IPS-NIHi11 (cell line): ENCODE measurements around the gene EEF1A2.
A peak's percentile ranks its signal among the peaks of the same experiment; 100 is the strongest.

Source experiments
- DNase-seq: peaks from one replicate; pipeline ENCODE4 v3.0.0; 2012; ENCODE audit warnings: mixed read lengths, low spot score

The EEF1A2 gene

DNA sequence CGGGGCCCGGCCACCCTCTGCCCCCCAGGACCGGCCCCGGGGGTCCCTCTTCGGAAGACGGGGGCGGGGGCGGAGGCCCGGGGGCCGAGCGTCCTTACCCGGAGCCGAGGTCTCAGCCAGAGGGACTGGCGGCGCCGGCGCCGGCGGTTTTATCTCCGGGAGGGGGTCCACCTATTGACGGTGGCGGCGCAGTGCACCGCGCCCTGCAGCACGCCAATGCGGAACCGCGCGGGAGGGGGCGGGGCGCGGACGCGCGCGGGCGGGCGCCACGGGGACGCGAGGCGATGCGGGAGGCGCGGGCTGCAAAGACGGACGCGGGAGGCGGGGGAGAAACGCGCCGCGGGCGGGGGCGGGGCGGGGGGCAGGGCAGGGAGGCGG, at the start of gene EEF1A2:
Gene EEF1A2 (minus strand): TSS at position 124 of the 378 bp plus-strand sequence. CDS start 1,320 bp downstream, outside the sequence.
- DNase-seq = peak; percentile 64

DNA sequence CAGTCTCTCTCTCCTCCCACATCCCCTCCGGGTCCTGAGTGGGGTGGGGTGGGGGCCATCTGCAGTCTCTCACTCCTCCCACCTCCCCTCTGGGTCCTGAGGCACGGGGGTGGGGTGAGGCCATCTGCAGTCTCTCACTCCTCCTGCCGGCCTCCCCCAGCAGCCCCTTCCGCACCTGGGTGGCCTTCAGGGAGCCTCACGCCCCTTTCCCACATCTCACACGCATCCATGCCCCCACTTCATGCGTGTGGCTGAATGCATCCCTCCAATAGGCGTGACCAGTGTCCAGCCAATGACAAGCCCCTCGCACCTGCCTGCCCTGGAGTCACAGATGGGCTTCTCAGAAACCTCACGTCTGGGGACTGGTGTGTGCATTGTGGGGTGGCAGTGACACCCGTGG, 49.7 kb upstream of the EEF1A2 start:
- DNase-seq = no peak

DNA sequence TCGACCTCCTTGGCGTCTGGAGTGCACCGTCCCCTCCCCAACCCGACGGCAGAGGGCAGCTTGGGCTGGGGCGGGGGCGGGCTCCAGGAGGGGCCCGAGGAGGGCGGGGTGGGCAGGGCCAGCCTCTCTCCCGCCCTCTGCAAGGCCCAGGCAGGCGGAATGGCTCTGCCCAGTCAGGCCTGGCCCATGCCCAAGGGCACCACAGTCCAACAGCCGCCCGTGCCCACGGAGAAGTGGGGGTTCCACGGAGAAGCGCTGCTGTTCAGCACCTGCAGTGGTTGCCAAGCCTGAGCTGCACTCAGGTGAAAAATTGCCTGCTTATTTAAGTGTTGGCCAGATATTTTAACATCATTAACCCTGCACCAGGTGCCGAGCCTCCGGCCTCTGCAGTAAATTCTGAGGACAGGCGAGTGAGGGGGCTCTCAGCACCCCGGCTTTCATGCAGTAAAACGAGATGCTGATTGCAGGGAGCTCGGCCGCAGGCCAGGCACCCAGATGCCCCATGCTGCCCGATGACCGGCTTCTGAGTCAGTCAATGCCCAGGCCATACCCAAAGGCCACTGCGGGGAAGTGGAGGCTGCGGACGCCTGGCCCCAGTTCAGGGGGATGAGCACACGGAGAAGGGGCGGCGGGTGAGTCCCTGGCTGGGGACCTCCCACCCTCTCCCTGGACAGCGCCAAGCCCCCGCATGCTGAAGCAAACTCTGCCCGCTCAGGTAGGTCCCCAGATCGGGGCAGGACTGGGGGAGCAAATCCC, 49.0 kb upstream of the EEF1A2 start, which contains the start of gene SRMS:
Gene SRMS (minus strand): TSS at position 25 of the 756 bp plus-strand sequence. CDS start 286 bp downstream, outside the sequence.
- DNase-seq = peak; percentile 87

DNA sequence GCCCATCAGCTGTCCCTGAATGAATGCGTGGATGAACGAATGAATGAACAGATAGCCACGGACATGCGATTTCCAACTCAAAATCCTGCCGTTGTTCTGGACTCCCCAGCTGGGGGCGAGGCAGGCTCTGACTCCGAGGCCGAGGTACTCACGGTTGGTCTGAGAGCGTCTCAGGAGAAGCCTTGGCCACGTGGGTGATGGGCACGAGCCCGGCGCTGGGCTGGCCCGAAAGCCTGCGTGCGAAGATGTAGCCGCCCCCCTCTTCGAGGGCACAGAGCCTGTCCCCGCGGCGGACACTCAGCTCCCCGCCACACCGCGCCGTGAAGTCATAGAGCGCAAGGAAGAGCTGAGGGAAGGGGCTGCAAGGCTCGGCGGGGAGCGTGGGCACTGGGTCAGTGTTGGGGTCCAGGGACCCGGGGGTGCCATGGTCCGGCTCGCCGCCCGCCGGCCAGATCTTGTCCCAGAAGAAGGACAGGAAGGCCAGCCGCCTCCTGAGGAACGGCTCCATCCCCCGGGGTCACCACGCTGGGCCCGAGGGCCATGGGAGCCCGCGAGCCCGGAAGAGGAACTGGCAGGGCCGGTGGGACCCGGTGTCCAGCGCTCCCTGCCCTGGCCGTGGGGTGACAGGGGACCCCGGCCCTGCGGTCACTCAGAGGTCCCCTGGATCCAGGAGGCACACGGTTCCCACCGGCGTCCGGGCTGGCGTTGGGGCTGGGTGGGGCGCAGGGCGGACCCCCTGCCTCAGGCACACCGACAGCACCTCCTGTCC, 48.3 kb upstream of the EEF1A2 start:
- peak; percentile 58 for DNase-seq

DNA sequence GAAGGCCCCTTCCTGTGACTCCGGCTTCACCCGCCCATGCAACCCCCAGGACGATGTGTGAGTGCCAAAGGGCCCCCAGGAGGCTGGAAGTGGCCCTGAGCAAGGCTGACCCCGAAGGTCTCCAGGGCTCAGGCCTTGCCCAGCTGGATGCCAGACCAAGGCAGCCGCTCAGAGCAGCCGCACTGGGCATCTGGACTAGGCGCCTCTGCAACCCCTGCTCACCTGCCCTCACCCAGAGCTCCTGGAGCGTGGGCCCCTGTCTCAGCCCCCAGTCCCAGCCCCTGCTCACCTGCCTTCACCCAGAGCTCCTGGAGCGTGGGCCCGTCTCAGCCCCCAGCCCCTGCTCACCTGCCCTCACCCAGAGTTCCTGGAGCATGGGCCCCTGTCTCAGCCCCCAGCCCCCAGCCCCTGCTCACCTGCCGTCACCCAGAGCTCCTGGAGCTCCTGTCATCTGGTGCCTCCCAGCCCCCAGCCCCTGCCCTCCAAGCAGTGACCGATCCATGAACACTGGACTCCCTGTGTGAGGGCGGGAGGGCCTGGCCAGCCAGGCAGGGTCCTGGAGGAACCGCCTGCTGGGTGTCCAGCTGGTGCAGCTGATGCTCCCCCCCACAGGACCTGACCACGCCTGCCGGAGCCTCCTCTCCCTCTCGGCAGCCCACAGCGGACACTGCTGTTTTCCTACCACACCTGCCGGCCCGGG, 47.5 kb upstream of the EEF1A2 start:
- no peak for DNase-seq

DNA sequence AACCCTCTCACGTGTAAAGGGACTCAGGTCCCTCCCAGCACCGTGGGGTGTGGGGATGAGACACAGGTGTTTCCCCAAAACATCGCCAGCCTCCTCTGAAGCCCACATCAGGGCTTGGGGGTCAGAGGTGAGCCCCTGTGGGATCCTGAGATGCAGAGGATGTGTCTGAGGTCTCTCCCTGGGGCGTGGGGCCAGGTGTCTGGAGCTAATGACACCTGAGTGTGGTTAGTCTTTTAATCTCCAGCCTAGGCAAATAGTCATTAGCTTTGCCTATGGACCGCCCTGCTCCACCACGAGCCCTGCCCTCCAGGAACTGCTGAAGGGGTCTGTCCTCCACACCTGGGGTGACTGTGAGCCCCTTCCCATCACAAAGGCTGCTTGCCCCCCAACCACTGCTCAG, 46.9 kb upstream of the EEF1A2 start:
- no peak for DNase-seq

DNA sequence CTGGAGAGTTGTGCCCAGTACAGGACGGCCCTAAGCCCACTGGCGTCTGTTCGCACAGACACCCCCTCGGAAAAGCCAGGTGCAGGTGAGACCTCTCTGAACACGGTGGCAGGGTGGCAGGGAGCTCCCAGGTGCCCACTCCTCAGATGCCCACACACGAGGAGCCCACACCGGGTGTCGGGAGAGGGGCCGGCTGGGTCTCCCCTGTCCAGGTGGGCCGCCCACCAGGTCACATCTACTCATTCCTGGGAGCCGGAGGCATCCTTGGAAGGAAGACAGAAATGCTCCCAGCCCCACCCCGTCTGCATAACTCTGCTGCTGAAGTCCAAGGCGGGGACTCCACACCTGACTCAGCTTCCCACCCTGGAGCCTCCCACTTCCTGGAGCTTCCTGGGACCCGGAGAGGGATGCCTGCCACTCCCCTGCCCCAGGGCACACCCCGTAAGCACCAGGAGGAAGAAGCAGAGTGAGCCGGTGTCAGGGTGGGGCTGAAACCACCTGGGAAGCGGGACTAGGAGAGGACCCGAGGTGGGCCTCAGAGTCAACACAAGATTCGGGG, 46.2 kb upstream of the EEF1A2 start:
- DNase-seq = no peak

DNA sequence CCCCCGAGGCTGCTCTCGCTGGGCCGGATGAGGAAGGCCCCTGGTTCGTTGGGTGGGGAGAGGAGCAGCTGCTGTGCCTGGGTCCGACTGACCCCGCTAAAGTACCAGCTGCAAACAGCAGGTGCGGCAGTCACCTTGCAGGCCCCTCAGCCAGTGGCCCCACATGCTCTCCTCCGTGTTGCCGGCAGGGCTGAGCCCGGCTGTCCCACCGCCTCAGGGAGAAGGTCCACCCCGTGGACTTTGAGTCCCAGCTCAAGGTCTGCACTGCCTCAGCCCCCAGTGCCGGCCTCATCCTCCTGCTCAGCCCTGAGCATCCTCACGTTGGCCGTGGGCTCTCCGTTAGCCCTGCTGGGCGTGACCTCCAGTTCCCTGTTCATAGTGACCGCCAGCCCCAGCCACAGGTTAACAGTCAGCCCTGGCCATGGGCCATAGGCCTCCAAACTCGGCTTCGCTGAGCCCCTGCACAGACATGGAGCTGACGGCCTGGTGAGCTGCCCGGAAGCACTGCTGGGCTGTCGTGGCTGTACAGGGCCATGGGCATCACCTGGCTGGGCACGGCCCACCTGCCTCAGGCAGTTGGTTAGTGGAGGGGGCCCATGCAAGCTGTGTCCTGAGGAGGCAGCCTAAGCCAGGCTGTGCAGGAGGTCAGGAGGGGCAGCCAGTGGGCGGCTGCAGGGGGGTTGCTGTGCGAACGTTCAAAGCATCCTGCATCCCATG, 45.5 kb upstream of the EEF1A2 start:
- DNase-seq = no peak

DNA sequence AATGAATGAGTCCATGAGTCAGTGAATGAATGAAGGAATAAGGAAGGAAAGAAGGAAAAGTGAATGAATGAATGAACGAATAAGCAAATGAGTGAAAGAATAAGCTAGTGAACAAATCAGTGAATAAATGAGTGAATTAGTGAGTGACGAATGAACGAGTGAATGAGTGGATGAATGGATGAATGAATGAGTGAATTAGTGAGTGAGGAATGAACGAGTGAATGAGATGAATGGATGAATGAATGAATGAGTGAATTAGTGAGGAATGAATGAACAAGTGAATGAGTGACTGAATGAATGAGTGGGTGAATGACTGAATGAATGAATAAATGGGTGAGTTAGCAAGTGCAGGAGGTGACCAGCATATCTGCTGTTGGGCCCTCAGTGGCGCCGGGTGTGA, 44.9 kb upstream of the EEF1A2 start:
- no peak for DNase-seq

DNA sequence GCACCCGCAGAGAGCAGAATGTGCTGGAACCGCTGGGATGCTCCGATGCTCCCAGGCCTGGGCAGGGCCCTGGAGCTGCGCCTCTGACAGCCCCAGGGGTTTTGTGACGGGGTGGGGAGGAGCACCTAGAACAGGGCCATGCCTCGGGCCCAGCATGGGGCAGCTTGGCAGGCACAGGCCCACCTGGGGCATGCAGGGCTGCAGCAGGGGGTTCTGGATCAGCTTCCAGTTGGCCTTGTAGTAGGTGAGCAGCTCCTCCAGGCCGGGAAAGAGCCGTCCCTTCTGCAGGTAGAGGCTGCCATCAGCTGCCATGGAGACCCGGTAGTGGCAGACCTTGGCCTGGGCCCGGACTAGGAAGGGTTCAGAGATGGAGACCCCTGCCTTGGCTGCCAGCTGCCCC, 44.2 kb upstream of the EEF1A2 start:
- no peak for DNase-seq

DNA sequence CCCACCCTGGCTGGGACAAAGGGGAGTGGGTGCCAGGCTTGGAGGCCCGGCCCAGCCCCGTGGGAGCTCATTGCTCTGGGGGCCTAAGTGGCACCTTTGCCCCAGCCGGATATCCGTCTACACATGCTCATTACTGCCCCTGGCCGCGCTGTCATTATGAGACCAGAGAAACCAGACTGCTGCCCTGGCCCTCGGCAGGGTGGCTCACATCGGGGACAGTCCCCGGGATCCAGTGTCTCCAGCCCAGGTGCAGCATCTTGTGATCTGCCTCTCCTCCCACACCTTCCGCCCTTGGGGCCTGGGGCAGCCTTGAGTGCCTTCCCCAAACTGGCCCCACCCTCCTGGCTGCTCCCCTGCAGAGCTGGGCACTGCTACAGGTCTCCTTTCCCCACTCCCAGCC, 43.8 kb upstream of the EEF1A2 start:
- no peak for DNase-seq

DNA sequence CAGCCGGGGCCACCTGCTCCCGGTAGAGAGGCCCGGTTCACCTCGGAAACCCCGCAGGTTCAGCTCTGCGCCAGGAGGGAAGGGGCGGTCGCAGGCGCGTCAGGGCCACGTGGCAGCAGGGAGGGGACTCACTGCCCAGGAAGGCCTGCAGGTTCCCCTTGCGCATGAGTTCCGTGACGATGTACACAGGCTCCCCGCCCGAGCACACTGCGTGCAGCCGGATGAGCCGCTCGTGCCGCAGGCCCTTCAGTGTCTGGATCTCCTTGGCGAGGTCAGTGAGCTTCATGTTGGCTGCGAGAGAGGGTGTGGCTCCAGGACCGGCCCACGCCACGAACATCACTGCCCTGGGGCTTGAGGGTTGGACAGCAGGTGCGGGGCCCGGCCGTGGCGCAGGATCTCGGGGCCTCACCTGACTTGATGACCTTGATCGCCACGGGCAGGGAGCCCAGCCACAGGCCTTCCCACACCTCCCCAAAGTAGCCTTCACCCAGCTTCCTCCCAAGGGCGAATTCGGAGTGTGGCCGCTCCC, 43.2 kb upstream of the EEF1A2 start:
- no peak for DNase-seq

DNA sequence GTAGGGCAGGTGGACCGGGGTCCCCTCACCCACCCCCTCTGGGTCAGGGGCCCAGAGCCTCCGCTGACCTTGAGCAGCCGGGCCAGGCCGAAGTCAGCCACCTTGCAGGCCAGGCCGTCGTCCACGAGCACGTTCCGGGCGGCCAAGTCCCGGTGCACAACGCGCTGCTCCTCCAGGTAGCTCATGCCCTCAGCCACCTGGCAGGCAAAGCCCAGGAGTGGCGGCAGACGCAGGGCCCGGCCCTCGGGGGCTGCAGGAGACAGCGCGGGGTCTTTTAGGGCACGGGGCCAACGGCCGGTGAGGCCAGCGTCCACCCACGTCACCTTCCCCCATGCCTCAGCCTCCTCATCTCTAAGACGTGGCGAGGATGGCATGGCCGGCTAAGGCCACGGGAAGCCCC, 42.5 kb upstream of the EEF1A2 start:
- DNase-seq = no peak

DNA sequence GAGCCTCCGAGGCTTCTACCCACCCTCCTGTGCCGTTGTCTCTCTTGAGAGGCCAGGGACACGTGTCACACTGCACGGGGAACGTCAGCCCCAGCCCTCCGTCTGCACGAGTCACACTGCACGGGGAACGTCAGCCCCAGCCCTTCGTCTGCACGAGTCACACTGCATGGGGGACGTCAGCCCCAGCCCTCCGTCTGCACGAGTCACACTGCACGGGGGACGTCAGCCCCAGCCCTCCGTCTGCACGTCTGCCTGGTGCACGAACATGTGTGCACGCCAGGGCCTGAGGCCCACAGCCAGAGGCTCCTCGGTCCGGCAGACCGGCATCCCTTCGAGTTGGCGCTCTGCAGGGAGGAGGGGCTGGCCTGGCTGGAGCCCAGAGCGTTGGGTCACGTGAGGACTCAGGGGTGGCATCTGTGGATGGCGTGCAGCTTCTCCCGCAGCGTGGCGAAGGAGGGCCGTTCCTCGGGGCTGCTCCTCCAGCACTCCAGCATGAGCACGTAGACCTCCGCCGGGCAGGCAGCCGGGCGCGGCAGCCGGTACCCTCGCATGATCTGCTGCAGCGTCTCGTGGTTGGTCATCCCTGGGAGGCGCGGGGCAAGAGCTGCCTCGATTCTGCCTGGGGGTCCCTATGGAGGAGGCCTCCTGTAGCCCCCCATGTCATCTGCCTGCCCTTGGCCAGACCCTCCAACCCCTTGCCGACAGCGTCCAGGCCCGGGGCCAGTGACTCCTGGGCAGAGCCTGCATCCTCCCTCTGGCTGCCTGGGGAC, 41.7 kb upstream of the EEF1A2 start:
- no peak for DNase-seq

DNA sequence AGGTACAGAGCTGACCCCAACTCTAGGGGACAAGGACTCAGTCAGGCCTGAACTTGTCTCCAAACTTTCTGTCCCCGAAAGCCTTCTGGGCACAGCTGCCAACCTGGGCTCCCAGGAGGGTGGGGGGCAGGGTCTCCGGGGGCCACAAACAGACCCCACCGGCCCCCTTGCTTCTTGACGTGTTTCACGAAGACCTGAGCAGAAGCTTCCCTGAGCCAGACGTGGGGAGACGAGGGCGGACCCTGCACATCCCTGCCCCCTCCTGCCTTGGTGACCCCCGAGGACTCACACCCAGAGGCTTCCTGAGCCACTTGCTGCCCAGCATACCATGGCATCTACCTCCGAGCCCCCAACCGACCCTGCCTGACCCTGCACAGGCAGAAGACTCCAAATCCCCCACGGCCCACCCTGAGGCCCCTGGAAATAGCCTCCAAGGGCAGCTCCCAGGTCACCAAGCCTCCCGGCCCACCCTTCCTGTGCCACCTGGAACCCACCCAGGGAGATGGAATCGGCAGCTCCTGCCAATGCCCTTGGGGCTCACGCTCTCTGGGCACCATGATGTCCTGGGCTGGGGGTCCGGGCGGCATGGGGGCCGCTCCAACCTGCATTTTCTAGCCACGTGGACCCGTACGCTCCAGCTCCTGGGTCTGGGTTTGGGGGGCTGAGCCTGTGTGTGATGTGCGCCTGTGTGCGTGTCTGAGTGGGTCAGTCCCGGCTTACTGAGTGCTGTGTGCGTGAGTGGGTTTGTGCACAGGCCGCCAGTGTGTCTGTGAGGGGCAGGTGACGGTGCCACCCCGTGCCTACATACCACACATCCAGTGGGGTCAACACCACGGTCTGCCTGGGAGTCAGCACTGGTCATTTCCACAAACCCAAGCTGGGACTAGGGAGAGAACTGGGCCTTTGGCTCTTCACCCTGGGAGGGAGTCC, 40.8 kb upstream of the EEF1A2 start:
- DNase-seq = no peak

DNA sequence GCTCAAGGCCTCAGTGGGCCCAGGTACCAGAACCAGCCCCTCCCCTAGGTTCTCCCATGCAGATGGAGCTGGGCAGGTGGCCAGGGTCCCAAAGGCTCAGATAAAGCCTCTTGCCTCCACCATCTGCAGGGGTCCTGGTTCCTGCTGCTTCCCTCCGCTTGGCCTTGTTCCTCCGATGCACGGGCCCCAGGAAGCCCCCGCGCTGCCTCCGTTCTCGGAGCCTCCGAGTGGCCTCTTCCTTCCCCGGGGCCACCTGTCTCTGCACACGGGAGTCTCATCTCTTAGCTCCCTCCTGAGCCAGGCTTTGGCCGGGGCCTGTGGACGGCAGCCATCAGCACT, 40.2 kb upstream of the EEF1A2 start:
- DNase-seq = no peak

DNA sequence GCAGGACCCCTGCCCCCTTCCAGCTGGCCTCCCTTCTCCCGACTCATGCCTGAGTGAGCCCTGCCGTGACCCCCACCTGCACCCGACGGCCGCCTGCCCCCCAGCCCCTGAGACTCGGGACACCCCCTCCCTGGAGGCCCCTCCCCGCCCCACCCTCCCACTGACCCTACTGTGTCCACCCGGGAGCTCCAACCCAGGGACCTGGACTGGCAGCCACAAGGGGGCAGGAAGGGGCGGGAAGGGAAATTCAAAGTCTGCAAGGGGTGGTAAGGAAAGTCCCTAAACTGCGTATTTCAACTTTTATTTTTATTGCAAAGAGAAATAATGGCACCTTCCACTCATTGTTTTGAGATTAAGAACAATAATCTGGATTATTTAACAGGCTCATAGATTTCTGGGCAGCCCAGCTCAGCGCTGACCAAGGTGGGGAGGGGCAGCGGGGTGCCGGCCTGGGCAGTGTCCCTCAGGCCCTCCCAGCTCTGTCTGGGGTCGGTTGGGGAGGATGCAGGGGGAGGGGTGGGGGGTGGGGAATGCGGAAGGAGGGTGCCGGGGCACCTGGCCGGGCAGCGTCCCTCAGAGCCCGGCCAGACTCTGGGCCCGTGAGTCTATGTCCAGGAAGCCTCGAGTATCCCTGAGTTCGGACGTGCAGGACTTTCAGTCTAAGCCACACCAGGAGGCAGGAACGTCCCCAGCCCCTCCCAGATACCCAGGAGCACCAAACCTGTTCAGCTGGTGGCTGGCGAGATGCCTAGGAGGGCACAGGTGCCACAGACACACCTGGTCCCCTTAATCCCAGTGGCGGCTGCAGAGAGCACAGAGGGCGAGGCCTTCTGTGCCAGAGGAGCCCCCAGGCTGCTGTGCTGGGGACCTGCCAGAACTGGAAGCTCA, 39.6 kb upstream of the EEF1A2 start:
- DNase-seq = peak; percentile 54

DNA sequence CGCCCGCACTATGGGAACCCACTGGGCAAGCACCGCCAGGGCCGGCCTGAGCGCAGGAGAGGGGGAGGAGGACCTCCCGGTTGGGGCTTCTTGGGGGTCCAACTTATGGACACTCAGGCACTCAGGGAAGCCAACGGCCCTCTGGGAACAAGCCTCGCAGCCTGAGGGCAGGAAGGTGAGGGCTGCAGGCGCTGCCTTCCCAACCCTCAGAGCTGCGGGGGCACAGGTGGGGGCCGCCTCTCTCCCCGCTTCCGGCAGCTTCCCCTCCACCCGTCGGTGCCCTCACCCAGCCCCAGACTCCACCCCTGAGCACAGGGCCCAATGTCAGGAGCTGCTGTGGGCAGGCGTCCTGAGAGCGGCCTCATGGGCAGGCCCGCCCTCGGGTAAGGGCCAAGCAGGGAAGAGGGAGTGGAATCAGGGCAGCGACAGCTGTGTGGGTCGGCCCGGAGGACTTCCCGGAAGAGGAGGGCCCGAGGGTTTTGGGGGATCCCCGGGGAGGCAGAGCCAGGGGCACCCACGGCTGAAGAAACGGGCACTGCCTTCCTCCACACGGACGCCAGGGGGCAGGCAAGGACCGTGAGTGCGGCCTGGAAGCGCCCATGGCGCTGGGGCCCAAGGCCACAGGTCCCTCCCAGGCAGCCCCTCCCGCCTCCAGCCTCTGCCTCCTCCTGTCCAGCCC, 38.8 kb upstream of the EEF1A2 start:
- peak; percentile 99 for DNase-seq
